ENCODE measurements around the gene TLR10. TPM values are rescaled to one million over a fixed set of nuclear protein-coding genes. Genes with fewer than 3 reads are reported as not detected.

The TLR10 gene
- total RNA-seq, 1 experiment from 2014 or later = not detected

DNA sequence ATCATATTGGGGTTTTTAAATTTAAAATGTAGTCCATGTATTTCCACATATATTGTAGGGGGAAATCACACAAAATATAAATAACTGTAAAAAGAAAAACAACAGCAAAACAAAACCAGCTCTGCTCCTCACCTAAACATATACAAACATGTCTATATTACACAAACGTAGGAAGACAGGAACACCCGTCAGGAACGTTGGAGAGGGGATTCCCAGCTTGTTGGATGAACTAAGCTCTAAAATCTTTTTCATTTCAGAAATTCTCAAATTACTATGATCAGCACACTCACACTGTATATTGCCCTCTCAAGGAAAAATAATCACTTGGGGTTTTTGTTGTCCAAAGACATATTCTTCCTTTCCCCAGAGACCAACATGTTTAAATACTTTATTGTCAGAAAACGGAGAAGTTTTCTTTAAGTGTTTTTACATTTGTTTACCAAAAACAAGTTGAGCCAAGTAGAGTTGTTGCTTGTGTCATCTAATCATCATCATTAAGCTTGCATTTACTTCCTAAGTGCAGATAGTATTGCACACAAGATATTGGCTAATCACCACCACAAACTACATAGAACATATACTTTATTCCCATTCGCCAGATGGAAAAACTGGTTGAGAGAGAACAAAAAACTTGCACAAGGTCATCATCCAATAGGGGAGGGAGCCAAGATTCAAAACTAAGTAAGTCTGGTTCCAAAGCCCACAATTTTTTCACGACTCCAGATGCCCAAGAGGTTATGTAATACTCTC, 2.4 kb upstream of the TLR10 start:
- POLR2A ChIA-PET (ENCODE audit: unreplicated experiment) = no interaction called here
- no peaks in the 10 kb centered on the region for H4K20me1 ChIP-seq (ENCODE audit: insufficient read depth)
- H3F3A ChIP-seq (ENCODE audit: insufficient read depth, low read depth) = no peaks in the 10 kb centered on the region
- no peaks in the 10 kb centered on the region for H3K9me3 ChIP-seq (ENCODE audit: insufficient read depth, low read depth)
- DNase-seq = no peak
- intact Hi-C loops (cut with micrococcal nuclease; ENCODE audit: unreplicated experiment) = no loop called here
- H3K27ac ChIP-seq = no peak overlapping the region
- no peak overlapping the region for H3K4me2 ChIP-seq
- no peaks in the 10 kb centered on the region for H3K79me2 ChIP-seq (ENCODE audit: low read depth)
- no peaks in the 10 kb centered on the region for H3K27me3 ChIP-seq (ENCODE audit: insufficient read depth, low read depth)
- H3K4me1 ChIP-seq (replicated peaks; ENCODE audit: insufficient read depth) = no peaks in the 10 kb centered on the region
- BruUV-seq (replicated peaks) = no TSS peak
- no peak for TF ChIP-seq EZH2 (IDR thresholded peaks at IDR 0.05; ENCODE audit: low read depth)
- TF ChIP-seq, protein P1, sequence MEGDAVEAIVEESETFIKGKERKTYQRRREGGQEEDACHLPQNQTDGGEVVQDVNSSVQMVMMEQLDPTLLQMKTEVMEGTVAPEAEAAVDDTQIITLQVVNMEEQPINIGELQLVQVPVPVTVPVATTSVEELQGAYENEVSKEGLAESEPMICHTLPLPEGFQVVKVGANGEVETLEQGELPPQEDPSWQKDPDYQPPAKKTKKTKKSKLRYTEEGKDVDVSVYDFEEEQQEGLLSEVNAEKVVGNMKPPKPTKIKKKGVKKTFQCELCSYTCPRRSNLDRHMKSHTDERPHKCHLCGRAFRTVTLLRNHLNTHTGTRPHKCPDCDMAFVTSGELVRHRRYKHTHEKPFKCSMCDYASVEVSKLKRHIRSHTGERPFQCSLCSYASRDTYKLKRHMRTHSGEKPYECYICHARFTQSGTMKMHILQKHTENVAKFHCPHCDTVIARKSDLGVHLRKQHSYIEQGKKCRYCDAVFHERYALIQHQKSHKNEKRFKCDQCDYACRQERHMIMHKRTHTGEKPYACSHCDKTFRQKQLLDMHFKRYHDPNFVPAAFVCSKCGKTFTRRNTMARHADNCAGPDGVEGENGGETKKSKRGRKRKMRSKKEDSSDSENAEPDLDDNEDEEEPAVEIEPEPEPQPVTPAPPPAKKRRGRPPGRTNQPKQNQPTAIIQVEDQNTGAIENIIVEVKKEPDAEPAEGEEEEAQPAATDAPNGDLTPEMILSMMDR (conservative IDR thresholded peaks at IDR 0.05) = no peak
- H3K4me3 ChIP-seq = no peak overlapping the region
- CTCF ChIA-PET = no interaction called here
- no peaks in the 10 kb centered on the region for H3K36me3 ChIP-seq (ENCODE audit: low read depth)
- H2AFZ ChIP-seq = no peak overlapping the region
- no peaks in the 10 kb centered on the region for H3K9me2 ChIP-seq (ENCODE audit: insufficient read depth)

DNA sequence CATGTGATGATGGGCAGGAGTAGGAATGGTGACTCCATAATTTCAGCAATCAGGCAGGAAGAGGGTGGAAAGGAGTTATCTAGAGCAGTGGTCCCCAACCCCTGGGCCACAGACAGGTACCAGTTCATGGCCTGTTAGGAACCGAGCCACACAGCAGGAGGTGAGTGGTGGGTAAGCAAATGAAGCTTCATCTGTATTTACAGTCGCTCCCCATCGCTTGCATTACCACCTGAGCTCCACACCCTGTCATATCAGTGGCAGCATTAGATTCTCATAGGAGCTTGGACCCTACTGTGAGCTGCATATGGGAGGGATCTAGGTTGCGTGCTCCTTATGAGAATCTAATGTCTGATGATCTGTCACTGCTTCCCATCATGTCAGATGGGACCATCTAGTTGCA, 1.4 kb upstream of the TLR10 start:
- CTCF ChIA-PET = no interaction called here
- H3K4me3 ChIP-seq = no peak overlapping the region
- BruUV-seq (replicated peaks) = no TSS peak
- no peaks in the 10 kb centered on the region for H3K4me1 ChIP-seq (replicated peaks; ENCODE audit: insufficient read depth)
- no peaks in the 10 kb centered on the region for H4K20me1 ChIP-seq (ENCODE audit: insufficient read depth)
- TF ChIP-seq EZH2 (IDR thresholded peaks at IDR 0.05; ENCODE audit: low read depth) = no peak
- H3K79me2 ChIP-seq (ENCODE audit: low read depth) = no peaks in the 10 kb centered on the region
- no peaks in the 10 kb centered on the region for H3K36me3 ChIP-seq (ENCODE audit: low read depth)
- no peaks in the 10 kb centered on the region for H3K9me2 ChIP-seq (ENCODE audit: insufficient read depth)
- H3K27me3 ChIP-seq (ENCODE audit: insufficient read depth, low read depth) = no peaks in the 10 kb centered on the region
- no peak overlapping the region for H3K4me2 ChIP-seq
- H3F3A ChIP-seq (ENCODE audit: insufficient read depth, low read depth) = no peaks in the 10 kb centered on the region
- H2AFZ ChIP-seq = no peak overlapping the region
- intact Hi-C loops (cut with micrococcal nuclease; ENCODE audit: unreplicated experiment) = no loop called here
- POLR2A ChIA-PET (ENCODE audit: unreplicated experiment) = no interaction called here
- no peaks in the 10 kb centered on the region for H3K9me3 ChIP-seq (ENCODE audit: insufficient read depth, low read depth)
- no peak for DNase-seq
- no peak overlapping the region for H3K27ac ChIP-seq

DNA sequence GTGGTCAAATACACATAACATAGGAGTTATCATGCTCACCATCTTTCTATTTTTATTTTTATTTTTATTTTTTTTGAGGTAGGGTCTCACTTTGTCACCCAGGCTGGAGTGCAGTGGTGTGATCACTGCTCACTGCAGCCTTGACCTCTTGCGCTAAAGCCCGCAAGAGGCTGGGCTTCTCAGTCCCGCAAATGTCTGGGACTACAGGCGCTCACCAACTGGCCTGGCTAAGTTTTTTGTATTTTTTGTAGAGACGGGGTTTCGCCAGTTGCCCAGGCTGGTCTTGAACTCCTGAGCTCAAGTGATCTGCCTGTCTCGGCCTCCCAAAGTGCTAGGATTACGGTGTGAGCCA, 295 bp upstream of the TLR10 start:
- H3K4me3 ChIP-seq = no peak overlapping the region
- H3K9me3 ChIP-seq (ENCODE audit: insufficient read depth, low read depth) = no peaks in the 10 kb centered on the region
- TF ChIP-seq, protein P1 (conservative IDR thresholded peaks at IDR 0.05) = peak; percentile 51
- TF ChIP-seq EZH2 (IDR thresholded peaks at IDR 0.05; ENCODE audit: low read depth) = no peak
- no peak for DNase-seq
- H3K9me2 ChIP-seq (ENCODE audit: insufficient read depth) = no peaks in the 10 kb centered on the region
- intact Hi-C loops (cut with micrococcal nuclease; ENCODE audit: unreplicated experiment) = loop anchor here (2.0 kb wide), 2 partner anchors 74 to 720 kb away; partner anchors contain the start of gene TLR6
- H3F3A ChIP-seq (ENCODE audit: insufficient read depth, low read depth) = no peaks in the 10 kb centered on the region
- H2AFZ ChIP-seq = no peak overlapping the region
- H3K36me3 ChIP-seq (ENCODE audit: low read depth) = no peaks in the 10 kb centered on the region
- H3K27me3 ChIP-seq (ENCODE audit: insufficient read depth, low read depth) = no peaks in the 10 kb centered on the region
- ChIA-PET POLR2A (ENCODE audit: unreplicated experiment) (interaction anchor here (0.7 kb wide), 2 partner anchors 768 to 773 kb away, joined by 6 read pairs; no protein-coding TSS in a partner anchor), CTCF (interaction anchor here (0.7 to 1.9 kb wide), 5 partner anchors 24 to 981 kb away, joined by 3 to 8 read pairs (median 4); partner anchors contain the start of gene TLR6)
- H3K79me2 ChIP-seq (ENCODE audit: low read depth) = no peaks in the 10 kb centered on the region
- H3K4me1 ChIP-seq (replicated peaks; ENCODE audit: insufficient read depth) = no peaks in the 10 kb centered on the region
- H3K4me2 ChIP-seq = no peak overlapping the region
- no peak overlapping the region for H3K27ac ChIP-seq
- BruUV-seq (replicated peaks) = no TSS peak
- H4K20me1 ChIP-seq (ENCODE audit: insufficient read depth) = no peaks in the 10 kb centered on the region
